GM13977 (cell line): ENCODE data around the gene SLC16A3.

Experiments
- DNase-seq: peaks from one replicate; pipeline ENCODE4 v3.0.0; 2012; ENCODE audit warnings: low spot score
- CTCF ChIP-seq: IDR thresholded peaks from 2 replicates; pipeline ENCODE4 v1.5.1; 2012; ENCODE audit warnings: mild to moderate bottlenecking, control low read depth; ENCODE audit not compliant: insufficient read depth; ENCODE audit errors: extremely low read depth, missing control alignments
- in situ Hi-C: fragments of 300-500 bp; cut with MboI; formaldehyde crosslinking; loops from one replicate; pipeline ENCODE4 v1.12.0; 2022; ENCODE audit warnings: low sequenced_read_pairs, low pct_unique_long_range_greater_than_20kb, mixed read lengths, inconsistent platforms; ENCODE audit not compliant: unreplicated experiment

Gene SLC16A3

GRCh38 chr17:82277851-82278250 lies 49.0 kb downstream of the SLC16A3 start:
- no peak for DNase-seq
- TF ChIP-seq CTCF, result no peak
- in situ Hi-C loops, result no loop called here

- TF ChIP-seq CTCF, result no peak
- no peak for DNase-seq
- in situ Hi-C loops, result no loop called here
Observed at GRCh38 chr17:82278308-82278707, 49.5 kb downstream of the SLC16A3 start.

- DNase-seq, result no peak
- TF ChIP-seq CTCF, result no peak
- in situ Hi-C loops, result no loop called here
Observed at GRCh38 chr17:82278786-82279391, 50.0 kb downstream of the SLC16A3 start.

- DNase-seq, result no peak
- in situ Hi-C loops, result no loop called here
- no peak for TF ChIP-seq CTCF
Observed at GRCh38 chr17:82280537-82280936, 51.7 kb downstream of the SLC16A3 start.

- in situ Hi-C loops, result no loop called here
- DNase-seq, result no peak
- TF ChIP-seq CTCF, result no peak
Observed at GRCh38 chr17:82281076-82281475, 52.2 kb downstream of the SLC16A3 start.

GRCh38 chr17:82281502-82282238 lies 52.8 kb downstream of the SLC16A3 start:
- TF ChIP-seq CTCF, result no peak
- in situ Hi-C loops, result no loop called here
- DNase-seq, result no peak
